Neuronal stem cell (in vitro differentiated cells): ENCODE results near the gene IL23R.

Experiments used
- DNase-seq: peaks from one replicate; pipeline ENCODE4 v3.0.0-alpha.2; 2013; ENCODE audit warnings: low spot score
- H2AFZ ChIP-seq: one replicate; pipeline ENCODE4 v1.6.1; 2013; ENCODE audit warnings: mild to moderate bottlenecking, low read length, inconsistent platforms
- H2AK5ac ChIP-seq: 2 replicates; pipeline ENCODE4 v1.6.1; 2013; ENCODE audit warnings: low read depth, mild to moderate bottlenecking, inconsistent platforms, low read length, moderate library complexity, mixed read lengths
- H2BK120ac ChIP-seq: 2 replicates; pipeline ENCODE4 v1.6.1; 2013; ENCODE audit warnings: low read depth, mild to moderate bottlenecking, inconsistent platforms, low read length, moderate library complexity, mixed read lengths
- H2BK12ac ChIP-seq: one replicate; pipeline ENCODE4 v1.6.1; 2013; ENCODE audit warnings: low read length, inconsistent platforms
- H2BK15ac ChIP-seq: 2 replicates; pipeline ENCODE4 v1.6.1; 2013; ENCODE audit warnings: mild to moderate bottlenecking, low read length, inconsistent platforms, mixed read lengths
- H2BK5ac ChIP-seq: one replicate; pipeline ENCODE4 v1.6.1; 2013; ENCODE audit warnings: inconsistent platforms, mild to moderate bottlenecking, low read length, moderate library complexity
- H3K14ac ChIP-seq: one replicate; pipeline ENCODE4 v1.6.1; 2013; ENCODE audit warnings: low read length, inconsistent platforms
- H3K18ac ChIP-seq: 2 replicates; pipeline ENCODE4 v1.6.1; 2013; ENCODE audit warnings: low read length, inconsistent platforms
- H3K23ac ChIP-seq: 2 replicates; pipeline ENCODE4 v1.6.1; 2013; ENCODE audit warnings: low read depth, mild to moderate bottlenecking, mixed read lengths, low read length, inconsistent platforms; ENCODE audit not compliant: poor library complexity
- H3K27ac ChIP-seq: replicated peaks from 3 replicates; pipeline ENCODE4 v1.5.1; 2013; ENCODE audit warnings: low read length, inconsistent platforms
- H3K27me3 ChIP-seq, 3 experiments: 2 replicates each; pipeline ENCODE4 v1.6.1; 2013; ENCODE audit warnings: low read length in 3 of 3, mild to moderate bottlenecking in 2 of 3, inconsistent platforms in 1 of 3, low read depth in 1 of 3, mixed read lengths in 1 of 3, moderate library complexity in 1 of 3; ENCODE audit not compliant: control insufficient read depth in 3 of 3, insufficient read depth in 3 of 3
- H3K36me3 ChIP-seq, 2 donors: replicated peaks in 1 of 2; 2 replicates each; pipeline ENCODE4 v1.6.1; 2013; ENCODE audit warnings: low read length in 2 of 2; ENCODE audit not compliant: control insufficient read depth in 2 of 2, insufficient read depth in 2 of 2
- H3K4ac ChIP-seq: 2 replicates; pipeline ENCODE4 v1.6.1; 2013; ENCODE audit warnings: inconsistent platforms, mild to moderate bottlenecking, low read length, moderate library complexity
- H3K4me1 ChIP-seq, 2 donors: 1 replicate in 1 of 2; 2 replicates in 1 of 2; pipeline ENCODE4 v1.6.1; 2013; ENCODE audit warnings: low read length in 2 of 2, low read depth in 1 of 2; ENCODE audit not compliant: control insufficient read depth in 2 of 2, insufficient read depth in 1 of 2
- H3K4me2 ChIP-seq: one replicate; pipeline ENCODE4 v1.6.1; 2013; ENCODE audit warnings: mild to moderate bottlenecking, low read length, inconsistent platforms; ENCODE audit not compliant: insufficient read depth, poor library complexity, severe bottlenecking
- H3K4me3 ChIP-seq, 2 donors: 2 replicates each; pipeline ENCODE4 v1.5.1; 2013; ENCODE audit warnings: low read length in 2 of 2, mild to moderate bottlenecking in 2 of 2, inconsistent platforms in 1 of 2, moderate library complexity in 1 of 2
- H3K79me1 ChIP-seq: one replicate; pipeline ENCODE4 v1.6.1; 2013; ENCODE audit warnings: low read depth, mild to moderate bottlenecking, inconsistent platforms, low read length, moderate library complexity
- H3K9ac ChIP-seq: one replicate; pipeline ENCODE4 v1.6.1; 2013; ENCODE audit warnings: mild to moderate bottlenecking, low read depth, low read length, inconsistent platforms; ENCODE audit not compliant: poor library complexity
- H3K9me3 ChIP-seq, 2 donors: replicated peaks in 1 of 2; 2 replicates each; pipeline versions ENCODE3 to v1.6.1; 2013; ENCODE audit warnings: low read length in 2 of 2, mild to moderate bottlenecking in 2 of 2, inconsistent platforms in 1 of 2, low read depth in 1 of 2, mixed read lengths in 1 of 2, moderate library complexity in 1 of 2; ENCODE audit not compliant: control insufficient read depth in 2 of 2, insufficient read depth in 1 of 2
- H4K8ac ChIP-seq: one replicate; pipeline ENCODE4 v1.6.1; 2013; ENCODE audit warnings: low read depth, mild to moderate bottlenecking, inconsistent platforms, low read length, moderate library complexity
- H4K91ac ChIP-seq: one replicate; pipeline ENCODE4 v1.6.1; 2013; ENCODE audit warnings: low read length, low read depth, mild to moderate bottlenecking, inconsistent platforms; ENCODE audit not compliant: poor library complexity
- whole genome bisulfite sequencing, 2 donors: extraction: QIAGEN DNeasy Blood & Tissue Kit; methylation state at CpG; one replicate each; pipeline ENCODE4 v1.1.7; 2013; ENCODE audit warnings: missing lambda C conversion rate in 2 of 2, mixed read lengths in 1 of 2; ENCODE audit not compliant: insufficient read length in 2 of 2, insufficient replicate concordance in 1 of 2; ENCODE audit errors: extremely low coverage in 2 of 2; 5-methylcytosine and 5-hydroxymethylcytosine counted together

Gene IL23R

GRCh38 chr1:67133177-67133576 lies 33.1 kb upstream of the IL23R start:
- Histone ChIP-seq H2AK5ac (no peak overlapping the region), H3K27me3 (no peaks in the 10 kb centered on the region), H3K4me3 (no peak overlapping the region), H3K4me2 (no peak overlapping the region), H3K27ac (no peak overlapping the region), H3K14ac (no peak overlapping the region), H2BK5ac (no peak overlapping the region), H3K9ac (no peak overlapping the region), H2BK120ac (no peak overlapping the region), H3K4ac (no peak overlapping the region), H3K23ac (no peak overlapping the region), H2BK15ac (no peak overlapping the region), H2BK12ac (no peak overlapping the region), H4K8ac (no peak overlapping the region), H4K91ac (no peak overlapping the region), H2AFZ (no peak overlapping the region), H3K79me1 (no peaks in the 10 kb centered on the region), H3K9me3 (no peaks in the 10 kb centered on the region), H3K4me1 (peaks cover 4 to 15% of the 10 kb centered on the region in 2 donors), H3K36me3 (no peaks in the 10 kb centered on the region), H3K18ac (no peak overlapping the region)
- DNase-seq, result no peak
- no CpG with 5 or more reads among the region's 2 CpGs for WGBS, 2 donors

- Histone ChIP-seq H3K14ac (no peak within 1 kb of the TSS), H4K91ac (no peak within 1 kb of the TSS), H3K4me1 (peaks cover 4 to 15% of the 10 kb centered on the region in 2 donors), H3K4ac (no peak within 1 kb of the TSS), H2AFZ (peak within 1 kb of the TSS; percentile 58), H2BK15ac (no peak within 1 kb of the TSS), H3K23ac (no peak within 1 kb of the TSS), H2BK5ac (no peak within 1 kb of the TSS), H2AK5ac (no peak within 1 kb of the TSS), H3K36me3 (no peaks in the 10 kb centered on the region), H3K4me2 (peak within 1 kb of the TSS; percentile 40), H3K9ac (no peak within 1 kb of the TSS), H3K79me1 (no peaks in the 10 kb centered on the region), H3K18ac (no peak within 1 kb of the TSS), H3K9me3 (no peaks in the 10 kb centered on the region), H3K4me3 (peak within 1 kb of the TSS in 1 of 2 donors; percentile 67), H4K8ac (no peak within 1 kb of the TSS), H3K27ac (no peak within 1 kb of the TSS), H3K27me3 (no peaks in the 10 kb centered on the region), H2BK120ac (no peak within 1 kb of the TSS), H2BK12ac (no peak within 1 kb of the TSS)
- peak; percentile 48 for DNase-seq
- WGBS, 2 donors, result no CpG with 5 or more reads among the region's 28 CpGs
These were observed 31.6 kb upstream of the IL23R start, which contains the start of gene C1orf141 for GRCh38 chr1:67134695-67135094. C1orf141 (minus strand) TSS chr1:67134970; CDS start chr1:67127240, 7,730 bp downstream.

- Histone ChIP-seq H3K27me3 (no peaks in the 10 kb centered on the region), H3K4ac (no peak overlapping the region), H3K36me3 (no peaks in the 10 kb centered on the region), H3K4me3 (no peak overlapping the region), H2AK5ac (no peak overlapping the region), H3K23ac (no peak overlapping the region), H3K14ac (no peak overlapping the region), H2BK120ac (no peak overlapping the region), H4K91ac (no peak overlapping the region), H2BK12ac (no peak overlapping the region), H3K4me2 (no peak overlapping the region), H3K9ac (no peak overlapping the region), H3K27ac (no peak overlapping the region), H4K8ac (no peak overlapping the region), H3K4me1 (peaks cover 4 to 15% of the 10 kb centered on the region in 2 donors), H3K9me3 (no peaks in the 10 kb centered on the region), H2BK15ac (no peak overlapping the region), H2AFZ (no peak overlapping the region), H3K18ac (no peak overlapping the region), H3K79me1 (no peaks in the 10 kb centered on the region), H2BK5ac (no peak overlapping the region)
- DNase-seq, result no peak
- no CpG with 5 or more reads among the region's 2 CpGs for WGBS, 2 donors
These were observed 30.9 kb upstream of the IL23R start for GRCh38 chr1:67135354-67135753.

DNA sequence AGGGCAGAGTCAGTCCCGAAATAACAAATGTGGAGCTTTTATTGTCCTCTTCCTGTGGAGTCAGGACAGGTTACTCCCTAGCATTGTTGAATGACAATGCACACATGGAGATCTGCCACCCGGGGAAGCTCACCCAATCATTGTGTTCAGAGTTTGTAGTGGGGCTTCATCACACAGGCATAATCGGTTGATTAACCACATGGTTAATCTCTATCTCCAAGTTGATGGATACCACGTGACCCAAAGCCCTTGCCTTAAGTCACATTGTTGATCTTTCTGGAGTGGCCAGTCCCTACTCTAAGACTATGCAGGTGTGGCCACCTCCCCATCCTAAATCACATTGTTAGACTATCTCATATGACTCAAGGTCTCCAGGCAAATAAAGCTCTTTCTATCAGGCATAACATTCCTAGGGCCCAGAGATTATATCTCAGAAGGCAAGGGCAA lies 28.9 kb upstream of the IL23R start:
- Histone ChIP-seq H3K79me1 (no peaks in the 10 kb centered on the region), H3K4me2 (no peak overlapping the region), H3K4me3 (no peak overlapping the region), H4K8ac (no peak overlapping the region), H3K9ac (no peak overlapping the region), H3K36me3 (no peaks in the 10 kb centered on the region), H3K14ac (no peak overlapping the region), H2AFZ (no peak overlapping the region), H2BK15ac (no peak overlapping the region), H3K18ac (no peak overlapping the region), H3K9me3 (no peaks in the 10 kb centered on the region), H2BK12ac (no peak overlapping the region), H2BK120ac (no peak overlapping the region), H3K4ac (no peak overlapping the region), H3K27me3 (no peaks in the 10 kb centered on the region), H3K23ac (no peak overlapping the region), H4K91ac (no peak overlapping the region), H3K4me1 (peaks cover 4 to 15% of the 10 kb centered on the region in 2 donors), H3K27ac (no peak overlapping the region), H2AK5ac (no peak overlapping the region), H2BK5ac (no peak overlapping the region)
- no peak for DNase-seq
- WGBS, 2 donors, result no CpG with 5 or more reads among the region's 4 CpGs
